ENCODE results near the gene UQCC5. TPM values are rescaled to one million over a fixed set of nuclear protein-coding genes. Genes with fewer than 3 reads are reported as not detected.

Gene UQCC5
- total RNA-seq, 1 experiment from 2014 or later, result 10.3 TPM

DNA sequence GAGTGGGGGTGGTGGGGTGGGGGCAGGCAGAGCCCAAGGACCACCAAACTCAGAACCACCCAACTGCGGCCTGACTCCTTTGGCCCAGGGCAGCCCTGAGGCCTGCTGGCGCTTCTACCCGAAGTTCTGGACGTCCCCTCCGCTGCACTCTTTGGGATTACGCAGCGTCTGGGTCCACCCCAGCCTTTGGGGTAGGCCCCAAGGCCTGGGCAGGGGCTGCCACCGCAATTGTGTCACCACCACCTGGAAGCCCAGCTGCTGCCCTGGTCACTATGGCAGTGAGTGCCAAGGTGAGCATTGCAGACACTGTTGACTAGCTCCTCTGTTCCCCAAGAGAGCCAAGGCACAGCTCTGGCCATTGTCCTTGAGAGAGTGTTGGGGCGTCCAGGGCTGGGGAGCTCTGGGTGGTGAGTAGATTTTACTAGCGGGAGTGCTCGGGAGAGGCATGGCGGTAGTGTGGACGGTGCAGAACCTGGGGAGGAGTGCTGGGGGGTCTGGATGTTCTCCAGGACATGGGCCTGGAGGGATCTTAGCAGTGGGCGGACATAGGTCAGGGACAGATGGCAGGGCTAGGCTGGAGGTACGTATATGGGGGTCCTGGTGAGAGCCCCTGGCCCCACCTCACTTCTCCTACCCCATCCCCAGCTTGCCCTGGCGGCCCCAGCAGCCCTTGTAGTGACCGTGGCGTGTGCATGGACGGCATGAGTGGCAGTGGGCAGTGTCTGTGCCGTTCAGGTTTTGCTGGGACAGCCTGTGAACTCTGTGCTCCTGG is 15.5 kb upstream of the UQCC5 start:
- CTCF ChIA-PET, result no interaction called here
- BruUV-seq (replicated peaks), result no TSS peak
- H3K27me3 ChIP-seq (replicated peaks; ENCODE audit: insufficient read depth, low read depth, low read length, poor library complexity), result no peaks in the 10 kb centered on the region
- peaks cover 5% of the 10 kb centered on the region for H3K4me1 ChIP-seq (ENCODE audit: insufficient read depth, low read length, poor library complexity, severe bottlenecking)
- DNase-seq (ENCODE audit: low spot score), result no peak
- peaks cover 9% of the 10 kb centered on the region for H3K36me3 ChIP-seq (ENCODE audit: insufficient read depth, low read length, poor library complexity, severe bottlenecking)
- TF ChIP-seq CTCF (conservative IDR thresholded peaks at IDR 0.05; ENCODE audit: low read depth, low read length) (no peak), EZH2 (IDR thresholded peaks at IDR 0.05; ENCODE audit: borderline replicate concordance, low read depth, low read length, poor library complexity, severe bottlenecking) (no peak)
- H3K9me3 ChIP-seq (ENCODE audit: low read depth, low read length, poor library complexity, severe bottlenecking), result no peaks in the 10 kb centered on the region
- no peak overlapping the region for H3K27ac ChIP-seq (ENCODE audit: low read depth, low read length, poor library complexity, severe bottlenecking)
- POLR2A ChIA-PET (ENCODE audit: low non-redundant PET), result no interaction called here
- no peak overlapping the region for H3K4me3 ChIP-seq (ENCODE audit: low read depth, low read length, poor library complexity, severe bottlenecking)
- intact Hi-C loops (cut with micrococcal nuclease; ENCODE audit: unreplicated experiment), result no loop called here

- no TSS peak for BruUV-seq (replicated peaks)
- Histone ChIP-seq H3K4me1 (ENCODE audit: insufficient read depth, low read length, poor library complexity, severe bottlenecking) (peaks cover 5% of the 10 kb centered on the region), H3K4me3 (ENCODE audit: low read depth, low read length, poor library complexity, severe bottlenecking) (no peak overlapping the region), H3K9me3 (ENCODE audit: low read depth, low read length, poor library complexity, severe bottlenecking) (no peaks in the 10 kb centered on the region), H3K27me3 (replicated peaks; ENCODE audit: insufficient read depth, low read depth, low read length, poor library complexity) (no peaks in the 10 kb centered on the region), H3K27ac (ENCODE audit: low read depth, low read length, poor library complexity, severe bottlenecking) (no peak overlapping the region), H3K36me3 (ENCODE audit: insufficient read depth, low read length, poor library complexity, severe bottlenecking) (peaks cover 9% of the 10 kb centered on the region)
- POLR2A ChIA-PET (ENCODE audit: low non-redundant PET), result no interaction called here
- intact Hi-C loops (cut with micrococcal nuclease; ENCODE audit: unreplicated experiment), result no loop called here
- no peak for DNase-seq (ENCODE audit: low spot score)
- TF ChIP-seq EZH2 (IDR thresholded peaks at IDR 0.05; ENCODE audit: borderline replicate concordance, low read depth, low read length, poor library complexity, severe bottlenecking) (no peak), CTCF (conservative IDR thresholded peaks at IDR 0.05; ENCODE audit: low read depth, low read length) (no peak)
- CTCF ChIA-PET, result no interaction called here
Measured at GRCh38 chr3:52521488-52521824, 14.9 kb upstream of the UQCC5 start.

DNA sequence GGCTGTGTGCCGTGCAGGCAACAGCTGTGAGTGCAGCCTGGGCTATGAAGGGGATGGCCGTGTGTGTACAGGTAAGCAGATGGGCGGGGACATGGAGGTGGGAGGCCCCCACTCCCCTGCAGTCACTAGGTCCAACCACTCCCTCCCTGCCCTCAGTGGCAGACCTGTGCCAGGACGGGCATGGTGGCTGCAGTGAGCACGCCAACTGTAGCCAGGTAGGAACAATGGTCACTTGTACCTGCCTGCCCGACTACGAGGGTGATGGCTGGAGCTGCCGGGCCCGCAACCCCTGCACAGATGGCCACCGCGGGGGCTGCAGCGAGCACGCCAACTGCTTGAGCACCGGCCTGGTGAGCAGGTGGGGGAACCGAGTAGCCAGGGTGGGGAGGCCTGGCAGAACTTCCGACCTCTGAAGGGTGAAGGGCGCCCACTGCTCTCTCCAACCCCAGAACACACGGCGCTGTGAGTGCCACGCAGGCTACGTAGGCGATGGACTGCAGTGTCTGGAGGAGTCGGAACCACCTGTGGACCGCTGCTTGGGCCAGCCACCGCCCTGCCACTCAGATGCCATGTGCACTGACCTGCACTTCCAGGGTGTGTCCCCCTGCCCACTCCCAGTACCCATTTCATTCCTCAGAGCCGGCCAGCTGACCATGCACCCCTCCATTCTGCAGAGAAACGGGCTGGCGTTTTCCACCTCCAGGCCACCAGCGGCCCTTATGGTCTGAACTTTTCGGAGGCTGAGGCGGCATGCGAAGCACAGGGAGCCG is 14.3 kb upstream of the UQCC5 start:
- peaks cover 9% of the 10 kb centered on the region for H3K36me3 ChIP-seq (ENCODE audit: insufficient read depth, low read length, poor library complexity, severe bottlenecking)

More for the DNA sequence above, 14.3 kb upstream of the UQCC5 start:
- H3K4me3 ChIP-seq (ENCODE audit: low read depth, low read length, poor library complexity, severe bottlenecking), result no peak overlapping the region
- H3K27me3 ChIP-seq (replicated peaks; ENCODE audit: insufficient read depth, low read depth, low read length, poor library complexity), result no peaks in the 10 kb centered on the region
- TF ChIP-seq EZH2 (IDR thresholded peaks at IDR 0.05; ENCODE audit: borderline replicate concordance, low read depth, low read length, poor library complexity, severe bottlenecking) (no peak), CTCF (conservative IDR thresholded peaks at IDR 0.05; ENCODE audit: low read depth, low read length) (no peak)
- ChIA-PET CTCF (no interaction called here), POLR2A (ENCODE audit: low non-redundant PET) (no interaction called here)
- BruUV-seq (replicated peaks), result no TSS peak
- no peaks in the 10 kb centered on the region for H3K9me3 ChIP-seq (ENCODE audit: low read depth, low read length, poor library complexity, severe bottlenecking)
- intact Hi-C loops (cut with micrococcal nuclease; ENCODE audit: unreplicated experiment), result no loop called here
- peaks cover 5% of the 10 kb centered on the region for H3K4me1 ChIP-seq (ENCODE audit: insufficient read depth, low read length, poor library complexity, severe bottlenecking)
- H3K27ac ChIP-seq (ENCODE audit: low read depth, low read length, poor library complexity, severe bottlenecking), result no peak overlapping the region
- DNase-seq (ENCODE audit: low spot score), result no peak

Measured in A673 (cell line).